Endothelial cell of umbilical vein (primary cell): ENCODE measurements around the gene PRMT9. TPM values are rescaled to one million over a fixed set of nuclear protein-coding genes. Genes with fewer than 3 reads are reported as not detected.

Source experiments
- BruUV-seq: library from RNA; stranded (reverse); fragments of 400-500 nt; replicated peaks from 2 replicates; lab custom pipeline; 2021; lab: Mats Ljungman, UMichigan
- CTCF ChIA-PET: fragments of 300-600, 350-600 bp; sonication (Branson Sonifier 250); formaldehyde crosslinking; loops from one replicate; lab custom pipeline; 2021; ENCODE audit warnings: antibody characterized with exemption, inconsistent platforms; lab: Charles Lee
- POLR2A ChIA-PET: fragments of 300-600, 350-600 bp; sonication (Branson Sonifier 250); formaldehyde crosslinking; loops from one replicate; lab custom pipeline; 2021; ENCODE audit warnings: antibody characterized with exemption, inconsistent platforms; lab: Charles Lee
- DNase-seq: peaks from one replicate; pipeline ENCODE4 v3.0.0-alpha.2; 2011; ENCODE audit warnings: low read depth, low spot score
- FAIRE-seq: peaks from 2 replicates; lab custom pipeline; 2011; peaks lifted over from hg19 to GRCh38; lab: Jason Lieb, UNC
- H2AFZ ChIP-seq: 2 replicates; pipeline ENCODE4 v1.6.0; 2012; ENCODE audit warnings: low read depth, low read length, control low read depth, inconsistent platforms
- H3K27ac ChIP-seq: 2 replicates; pipeline ENCODE4 v1.5.1; 2011; ENCODE audit warnings: low read depth, mild to moderate bottlenecking, control low read depth, low read length, moderate library complexity; ENCODE audit not compliant: insufficient read depth
- H3K27me3 ChIP-seq, 2 experiments: 2 replicates each; pipeline versions ENCODE4 v1.6.0 to v1.6.1; 2011; ENCODE audit warnings: low read length in 2 of 2, mixed read lengths in 1 of 2; ENCODE audit not compliant: control insufficient read depth in 2 of 2, insufficient read depth in 2 of 2
- H3K36me3 ChIP-seq, 2 experiments: 2 replicates in 1 of 2; 3 replicates in 1 of 2; pipeline ENCODE4 v1.5.1; 2011; ENCODE audit warnings: low read length in 2 of 2, mild to moderate bottlenecking in 1 of 2, moderate library complexity in 1 of 2; ENCODE audit not compliant: control insufficient read depth in 2 of 2, insufficient read depth in 2 of 2; ENCODE audit errors: extremely low read depth in 1 of 2
- H3K4me1 ChIP-seq: 3 replicates; pipeline ENCODE4 v1.5.1; 2011; ENCODE audit warnings: mild to moderate bottlenecking, low read length; ENCODE audit not compliant: control insufficient read depth, insufficient read depth; ENCODE audit errors: extremely low read depth
- H3K4me2 ChIP-seq: 2 replicates; pipeline ENCODE4 v1.6.1; 2011; ENCODE audit warnings: low read length, control low read depth, mixed read lengths; ENCODE audit not compliant: insufficient read depth
- H3K4me3 ChIP-seq, 3 experiments: fragments of 200-600 bp in 1 of 3; sonication (generic), shearing (Covaris generic) in 1 of 3; replicated peaks in 1 of 3; 2 replicates each; pipeline ENCODE4 v1.5.1; 2011 to 2016; ENCODE audit warnings: control low read depth in 3 of 3, low read length in 3 of 3, mild to moderate bottlenecking in 2 of 3, inconsistent platforms in 1 of 3, low read depth in 1 of 3, moderate library complexity in 1 of 3; ENCODE audit not compliant: insufficient read depth in 1 of 3
- H3K79me2 ChIP-seq: 2 replicates; pipeline ENCODE4 v1.6.0; 2012; ENCODE audit warnings: low read length, inconsistent platforms; ENCODE audit not compliant: control insufficient read depth, insufficient read depth
- H3K9ac ChIP-seq: replicated peaks from 2 replicates; pipeline ENCODE3; 2011; ENCODE audit warnings: low read length, control low read depth; ENCODE audit not compliant: insufficient read depth; ENCODE audit errors: extremely low read depth
- H3K9me1 ChIP-seq: replicated peaks from 3 replicates; pipeline ENCODE4 v1.6.0; 2011; ENCODE audit warnings: mild to moderate bottlenecking, low read length; ENCODE audit not compliant: control insufficient read depth, insufficient read depth; ENCODE audit errors: extremely low read depth
- H3K9me3 ChIP-seq: replicated peaks from 2 replicates; pipeline ENCODE4 v1.5.1; 2012; ENCODE audit warnings: low read length, inconsistent platforms; ENCODE audit not compliant: control insufficient read depth, insufficient read depth
- H4K20me1 ChIP-seq: replicated peaks from 2 replicates; pipeline ENCODE3; 2011; ENCODE audit warnings: mild to moderate bottlenecking, low read length; ENCODE audit not compliant: control insufficient read depth, insufficient read depth; ENCODE audit errors: extremely low read depth
- CTCF ChIP-seq, 2 donors: IDR thresholded peaks; 1 replicate in 1 of 2; 2 replicates in 1 of 2; pipeline ENCODE4 v1.5.1; 2011; ENCODE audit warnings: low read length in 2 of 2, mild to moderate bottlenecking in 2 of 2, moderate library complexity in 2 of 2, control low read depth in 1 of 2, inconsistent platforms in 1 of 2, low read depth in 1 of 2; ENCODE audit not compliant: insufficient read depth in 1 of 2; ENCODE audit errors: extremely low read depth in 1 of 2
- EZH2 ChIP-seq: IDR thresholded peaks from 2 replicates; pipeline ENCODE4 v1.6.1; 2012; ENCODE audit warnings: borderline replicate concordance, low read depth, mild to moderate bottlenecking, moderate library complexity, low read length, inconsistent platforms; ENCODE audit not compliant: severe bottlenecking
- FOS ChIP-seq: IDR thresholded peaks from 2 replicates; pipeline ENCODE4 v1.6.1; 2011; ENCODE audit warnings: mild to moderate bottlenecking, low read length, moderate library complexity, borderline replicate concordance; ENCODE audit not compliant: insufficient read depth
- GATA2 ChIP-seq: IDR thresholded peaks from 2 replicates; pipeline ENCODE4 v1.7.0; 2011; ENCODE audit warnings: low read depth, mild to moderate bottlenecking, moderate library complexity, mixed read lengths, low read length; ENCODE audit not compliant: insufficient read length, insufficient read depth
- JUN ChIP-seq: IDR thresholded peaks from 2 replicates; pipeline ENCODE4 v1.6.1; 2011; ENCODE audit warnings: borderline replicate concordance, low read depth; ENCODE audit not compliant: insufficient read length, insufficient read depth
- MAX ChIP-seq: IDR thresholded peaks from 2 replicates; pipeline ENCODE4 v1.6.1; 2011; ENCODE audit not compliant: insufficient read depth, insufficient read length
- MYC ChIP-seq: IDR thresholded peaks from one replicate; pipeline ENCODE4 v1.6.1; 2011; ENCODE audit warnings: mild to moderate bottlenecking, low read depth, low read length
- POLR2A ChIP-seq: IDR thresholded peaks from 2 replicates; pipeline ENCODE4 v1.6.1; 2012; ENCODE audit warnings: low read depth, mild to moderate bottlenecking, control low read depth, low read length
- POLR2AphosphoS5 ChIP-seq: IDR thresholded peaks from 2 replicates; pipeline ENCODE4 v1.6.1; 2012; ENCODE audit warnings: low read depth, mild to moderate bottlenecking, control low read depth, low read length, moderate library complexity; ENCODE audit not compliant: insufficient read depth
- dilution Hi-C: fragments of 300-500 bp; cut with MboI; formaldehyde crosslinking; loops from one replicate; pipeline ENCODE4 v1.15.0; 2019; ENCODE audit warnings: low sequenced_read_pairs; ENCODE audit not compliant: extremely low pct_ligation_motif_present
- intact Hi-C: fragments of 100-400 bp; cut with micrococcal nuclease; formaldehyde crosslinking; loops from one replicate; pipeline ENCODE4 v1.10.0; 2022
- polyA plus RNA-seq, 4 experiments: library from polyadenylated mRNA; depleted of rRNA in 3 of 4; stranded (reverse) in 3 of 4; unstranded in 1 of 4; fragments of >200 nt; gene quantifications; 2 replicates each; pipeline versions ENCODE4 v1.2.1 to v1.2.3, GENCODE V29; 2011 to 2012; ENCODE audit warnings: missing spikeins in 1 of 4
- total RNA-seq: library from RNA; stranded (reverse); gene quantifications from 2 replicates; pipeline ENCODE4 v1.2.3, GENCODE V29; 2021

PRMT9 gene
- total and polyA plus RNA-seq, 2 donors (not counting 3 experiments of a cell fraction or from before 2014, with no cell fraction given): 3.2 to 9.0 TPM

GRCh38 chr4:147620315-147620714 lies 63.6 kb downstream of the PRMT9 start:
- peaks cover 3% of the 10 kb centered on the region for H4K20me1 ChIP-seq
- no peaks in the 10 kb centered on the region for H3K9me3 ChIP-seq
- FAIRE-seq: no peak
- H3K4me1 ChIP-seq: peaks cover 9% of the 10 kb centered on the region
- peaks cover 0 to 6% of the 10 kb centered on the region in 2 experiments for H3K36me3 ChIP-seq
- POLR2A ChIA-PET: no interaction called here
- H3K4me2 ChIP-seq: peak overlapping the region; percentile 33
- CTCF ChIA-PET: interaction anchor here (0.9 to 2.1 kb wide), 2 partner anchors 8 to 246 kb away, joined by 3 to 15 read pairs; no protein-coding TSS in a partner anchor
- peaks cover 3% of the 10 kb centered on the region for H3K9me1 ChIP-seq
- H3K9ac ChIP-seq: no peak overlapping the region
- no peak overlapping the region for H3K4me3 ChIP-seq
- peaks cover 32% of the 10 kb centered on the region for H3K79me2 ChIP-seq
- TF ChIP-seq POLR2A (no peak), EZH2 (no peak), MYC (no peak), GATA2 (no peak), CTCF (IDR thresholded peaks at IDR 0.05; ENCODE audit: extremely low read depth in 1 of 2, insufficient read depth in 1 of 2, low read depth in 1 of 2, low read length in 2 of 2) (no peak), FOS (no peak), POLR2AphosphoS5 (no peak), MAX (no peak), JUN (no peak)
- intact Hi-C loops: no loop called here
- H2AFZ ChIP-seq: no peak overlapping the region
- DNase-seq: no peak
- dilution Hi-C loops: no loop called here
- BruUV-seq: no TSS peak
- no peak overlapping the region for H3K27ac ChIP-seq
- H3K27me3 ChIP-seq: no peaks in the 10 kb centered on the region
